Fibroblast of mammary gland (primary cell): ENCODE data around the gene SCYGR3.

ENCODE experiments used
- DNase-seq: peaks from one replicate; pipeline ENCODE4 v3.0.0-alpha.2; 2010; ENCODE audit warnings: low read depth
- H3K4me3 ChIP-seq: 2 replicates; pipeline ENCODE4 v1.5.1; 2011; ENCODE audit warnings: low read depth, mild to moderate bottlenecking, low read length, moderate library complexity; ENCODE audit not compliant: control insufficient read depth
- TF ChIP-seq, protein P1 (sequence below): conservative IDR thresholded peaks from 2 replicates; pipeline ENCODE4 v1.5.1; 2011; ENCODE audit warnings: low read depth, low read length, inconsistent platforms; ENCODE audit not compliant: control insufficient read depth, insufficient read depth

SCYGR3 gene

DNA sequence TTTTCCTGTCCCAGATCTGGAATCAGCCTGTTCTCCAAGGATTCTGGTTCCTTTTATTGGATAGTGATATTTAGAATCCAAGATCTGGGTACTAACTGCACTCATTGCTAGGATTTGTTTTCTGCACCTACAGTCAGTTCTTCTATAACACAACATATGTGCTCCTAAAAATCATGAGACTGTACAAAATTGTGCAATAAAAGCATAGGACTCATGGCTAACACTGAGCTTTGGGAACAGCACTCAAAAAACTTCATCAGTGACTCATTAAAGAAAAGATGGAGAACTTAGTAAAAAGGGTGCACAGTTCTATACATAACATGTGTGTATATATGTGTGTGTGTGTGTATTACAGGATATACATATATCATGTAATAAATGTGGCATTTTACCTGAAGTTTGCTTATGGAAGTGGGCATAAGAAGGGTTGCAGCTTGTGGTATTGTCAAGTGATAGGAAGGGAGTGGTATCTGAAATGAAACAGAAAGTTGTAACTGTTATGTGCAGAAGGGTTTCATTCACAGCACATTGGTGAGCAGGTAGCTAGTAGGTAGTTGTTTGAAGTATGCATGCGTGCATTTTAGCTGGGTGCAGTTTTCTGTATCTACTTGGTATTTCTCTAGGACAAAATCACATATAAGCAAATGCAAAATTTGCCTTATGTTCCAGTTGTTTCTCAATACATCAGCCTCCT lies 21.8 kb downstream of the SCYGR3 start:
- H3K4me3 ChIP-seq = no peak overlapping the region
- peak; percentile 51 for DNase-seq
- TF ChIP-seq, protein P1, sequence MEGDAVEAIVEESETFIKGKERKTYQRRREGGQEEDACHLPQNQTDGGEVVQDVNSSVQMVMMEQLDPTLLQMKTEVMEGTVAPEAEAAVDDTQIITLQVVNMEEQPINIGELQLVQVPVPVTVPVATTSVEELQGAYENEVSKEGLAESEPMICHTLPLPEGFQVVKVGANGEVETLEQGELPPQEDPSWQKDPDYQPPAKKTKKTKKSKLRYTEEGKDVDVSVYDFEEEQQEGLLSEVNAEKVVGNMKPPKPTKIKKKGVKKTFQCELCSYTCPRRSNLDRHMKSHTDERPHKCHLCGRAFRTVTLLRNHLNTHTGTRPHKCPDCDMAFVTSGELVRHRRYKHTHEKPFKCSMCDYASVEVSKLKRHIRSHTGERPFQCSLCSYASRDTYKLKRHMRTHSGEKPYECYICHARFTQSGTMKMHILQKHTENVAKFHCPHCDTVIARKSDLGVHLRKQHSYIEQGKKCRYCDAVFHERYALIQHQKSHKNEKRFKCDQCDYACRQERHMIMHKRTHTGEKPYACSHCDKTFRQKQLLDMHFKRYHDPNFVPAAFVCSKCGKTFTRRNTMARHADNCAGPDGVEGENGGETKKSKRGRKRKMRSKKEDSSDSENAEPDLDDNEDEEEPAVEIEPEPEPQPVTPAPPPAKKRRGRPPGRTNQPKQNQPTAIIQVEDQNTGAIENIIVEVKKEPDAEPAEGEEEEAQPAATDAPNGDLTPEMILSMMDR = no peak

DNA sequence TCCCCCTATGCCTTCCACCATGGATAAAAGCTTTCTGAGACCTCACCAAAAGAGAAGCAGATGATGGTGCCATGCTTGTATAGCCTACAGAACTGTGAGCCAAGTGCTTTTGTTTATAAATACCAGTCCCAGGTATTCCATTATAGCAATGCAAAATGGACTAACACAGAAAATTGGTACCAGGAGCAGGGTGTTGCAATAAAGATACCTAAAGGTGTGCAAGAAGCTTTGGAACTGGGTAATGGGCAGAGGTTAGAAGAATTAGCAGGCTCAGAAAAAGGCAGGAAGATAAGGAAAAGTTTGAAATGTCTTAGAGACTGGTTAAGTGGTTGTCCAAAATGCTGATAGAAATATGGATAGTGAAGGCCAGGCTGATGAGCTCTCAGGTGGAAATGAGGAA lies 32.3 kb downstream of the SCYGR3 start:
- no peak for DNase-seq
- H3K4me3 ChIP-seq = no peak overlapping the region
- TF ChIP-seq, protein P1 = no peak

DNA sequence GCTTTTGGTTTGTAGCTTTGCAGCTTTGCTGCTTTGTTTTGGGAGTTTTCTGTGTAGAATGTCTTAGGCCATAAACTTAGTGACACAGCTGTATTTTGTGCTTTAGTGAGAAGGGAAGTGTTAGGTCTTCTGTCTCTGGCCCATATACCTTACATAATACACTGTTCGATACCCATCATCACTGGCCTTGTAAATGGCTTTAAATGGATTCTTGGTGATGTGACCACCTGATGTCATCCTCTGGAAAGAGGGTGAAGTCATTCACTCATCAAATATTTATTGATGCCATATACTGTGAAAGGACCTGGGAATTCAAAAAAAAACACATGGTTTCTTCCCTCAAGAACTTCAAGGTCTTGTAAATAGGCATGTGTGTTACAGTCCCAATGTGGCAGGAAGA lies 34.8 kb downstream of the SCYGR3 start:
- TF ChIP-seq, protein P1 = no peak
- H3K4me3 ChIP-seq = no peak overlapping the region
- no peak for DNase-seq

DNA sequence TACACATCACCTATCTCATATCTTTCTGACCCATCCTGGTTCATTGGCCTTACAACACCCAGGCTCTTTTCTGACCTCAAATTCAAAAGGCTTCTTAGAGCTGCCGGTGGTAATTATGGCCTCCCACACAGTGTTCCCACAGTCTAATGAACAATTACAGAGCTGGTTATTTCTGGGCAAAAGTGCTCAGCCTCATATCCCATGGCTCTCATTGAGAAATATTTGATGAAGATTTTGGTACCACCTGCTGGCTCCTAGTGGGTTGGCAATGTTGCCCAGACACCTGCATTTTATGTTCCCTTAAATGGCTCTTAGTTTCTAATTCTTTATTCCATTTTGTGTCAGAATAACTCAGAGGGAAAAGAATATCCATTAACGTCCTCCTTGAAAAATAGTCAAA lies 36.0 kb downstream of the SCYGR3 start:
- DNase-seq = no peak
- TF ChIP-seq, protein P1 = no peak
- H3K4me3 ChIP-seq = no peak overlapping the region

DNA sequence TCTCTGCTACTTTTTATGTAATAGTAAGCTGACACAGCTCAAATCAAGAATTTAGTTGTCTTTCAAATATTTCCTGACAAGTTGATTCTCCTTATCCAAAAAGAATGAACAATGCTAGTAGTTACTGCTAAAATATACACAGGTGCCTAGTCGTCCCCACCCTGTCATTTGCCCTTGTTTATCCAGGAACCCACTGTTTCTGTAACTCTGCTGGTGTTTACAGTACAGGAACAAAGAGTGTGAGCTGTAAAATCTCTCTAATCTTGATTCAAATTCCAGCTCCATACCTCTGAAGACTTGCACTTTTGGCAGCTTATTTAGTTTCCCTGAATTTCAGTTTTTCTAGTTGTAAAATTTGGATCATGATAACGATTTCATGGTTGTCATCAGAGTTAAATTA lies 37.1 kb downstream of the SCYGR3 start:
- TF ChIP-seq, protein P1 = no peak
- DNase-seq = no peak
- H3K4me3 ChIP-seq = no peak overlapping the region

DNA sequence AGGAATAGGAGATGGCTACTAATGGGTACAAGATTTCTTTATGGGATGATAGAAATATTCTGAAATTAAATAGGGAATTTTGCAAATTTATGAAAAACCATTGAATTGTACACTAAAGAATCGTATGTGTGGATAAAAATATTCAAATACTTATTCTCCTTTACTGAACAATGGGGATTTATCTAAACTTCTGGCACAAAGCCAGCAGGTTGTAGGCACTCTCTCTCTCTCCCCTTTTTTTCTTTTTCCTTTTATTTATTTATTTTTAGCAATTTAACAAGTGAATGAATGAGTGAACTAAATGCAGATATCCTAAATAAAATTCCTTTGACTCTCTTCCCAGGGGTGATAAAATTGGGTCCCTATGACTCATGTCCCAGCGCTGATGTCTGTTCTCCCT lies 37.8 kb downstream of the SCYGR3 start:
- TF ChIP-seq, protein P1 = no peak
- DNase-seq = no peak
- H3K4me3 ChIP-seq = no peak overlapping the region

DNA sequence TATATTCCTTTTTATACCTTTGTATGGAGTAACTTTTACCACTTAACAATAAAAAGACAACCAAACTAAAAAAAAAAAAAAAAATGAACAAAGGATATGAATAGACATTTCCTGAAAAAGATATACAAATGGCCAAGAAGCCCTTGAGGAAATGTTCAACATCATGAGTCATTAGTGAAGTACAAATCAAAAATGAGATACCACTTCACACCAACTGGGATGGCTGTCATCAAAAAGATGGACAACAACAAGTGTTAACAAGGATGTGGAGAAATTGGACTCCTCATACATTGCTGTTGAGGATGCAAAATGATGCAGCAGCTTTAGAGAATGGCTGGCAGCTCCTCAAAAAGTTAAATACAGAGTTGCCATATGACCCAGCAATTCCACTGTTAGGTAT lies 38.5 kb downstream of the SCYGR3 start:
- TF ChIP-seq, protein P1 = no peak
- no peak overlapping the region for H3K4me3 ChIP-seq
- no peak for DNase-seq
